HG02798 (cell line): ENCODE results near the gene UNC119.
A peak's percentile ranks its signal among the peaks of the same experiment; 100 is the strongest.
"Not testable (repeated sequence)": the region's sequence is repeated elsewhere in the genome, so short reads cannot be mapped to it uniquely, and the experiment has no call there.

Experiments used
- ATAC-seq: cut with Tn5 transposase; IDR thresholded peaks from one replicate; pipeline ENCODE4 v1.9.1; 2021; ENCODE audit warnings: mild to moderate bottlenecking; ENCODE audit not compliant: unreplicated experiment, poor library complexity

The UNC119 gene

DNA sequence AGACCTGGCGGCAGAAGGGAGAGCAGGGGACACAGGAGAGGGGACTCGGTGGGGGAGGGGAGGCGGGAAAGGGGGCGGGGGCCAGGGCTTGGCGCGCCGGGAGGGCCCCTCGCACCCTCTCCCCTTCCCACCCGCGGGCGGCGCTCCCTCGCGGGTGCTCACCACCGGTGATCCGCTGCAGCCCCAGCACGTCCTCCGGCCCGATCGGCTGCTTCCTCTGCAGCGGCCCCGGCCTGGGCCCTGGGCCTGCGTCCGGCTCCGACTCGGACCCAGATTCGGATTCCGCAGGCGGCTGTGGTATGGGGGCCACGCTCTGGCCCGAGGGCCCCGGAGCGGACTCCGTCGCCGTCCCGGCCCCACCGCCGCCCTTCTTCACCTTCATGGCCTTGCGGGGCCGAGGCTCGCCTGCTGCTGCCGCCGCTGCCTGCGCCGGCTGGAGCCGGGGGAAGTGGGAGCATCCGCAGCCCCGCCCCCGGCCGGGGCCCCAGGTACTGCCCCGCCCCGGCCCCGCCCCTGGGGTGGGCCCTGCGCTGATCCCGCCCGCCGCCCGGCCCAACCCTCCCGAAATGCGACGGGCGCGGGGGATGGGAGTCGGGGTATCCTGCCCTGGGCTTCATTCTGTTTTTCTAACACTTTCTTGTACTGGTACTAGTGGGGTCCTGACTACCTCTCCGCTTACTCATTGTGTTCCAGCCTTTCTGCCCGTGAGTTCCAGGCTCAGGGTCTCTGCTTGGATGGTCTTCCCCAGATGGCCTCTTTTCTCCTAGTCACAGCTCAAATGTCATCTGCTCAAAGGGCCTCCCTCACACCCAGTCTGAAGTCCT lies at the start of gene UNC119:
Gene UNC119, minus strand, starts transcription at position 449 of the 824 bp plus-strand sequence. Its CDS starts 67 bp downstream, at position 382.
- ATAC-seq = peak; percentile 67

DNA sequence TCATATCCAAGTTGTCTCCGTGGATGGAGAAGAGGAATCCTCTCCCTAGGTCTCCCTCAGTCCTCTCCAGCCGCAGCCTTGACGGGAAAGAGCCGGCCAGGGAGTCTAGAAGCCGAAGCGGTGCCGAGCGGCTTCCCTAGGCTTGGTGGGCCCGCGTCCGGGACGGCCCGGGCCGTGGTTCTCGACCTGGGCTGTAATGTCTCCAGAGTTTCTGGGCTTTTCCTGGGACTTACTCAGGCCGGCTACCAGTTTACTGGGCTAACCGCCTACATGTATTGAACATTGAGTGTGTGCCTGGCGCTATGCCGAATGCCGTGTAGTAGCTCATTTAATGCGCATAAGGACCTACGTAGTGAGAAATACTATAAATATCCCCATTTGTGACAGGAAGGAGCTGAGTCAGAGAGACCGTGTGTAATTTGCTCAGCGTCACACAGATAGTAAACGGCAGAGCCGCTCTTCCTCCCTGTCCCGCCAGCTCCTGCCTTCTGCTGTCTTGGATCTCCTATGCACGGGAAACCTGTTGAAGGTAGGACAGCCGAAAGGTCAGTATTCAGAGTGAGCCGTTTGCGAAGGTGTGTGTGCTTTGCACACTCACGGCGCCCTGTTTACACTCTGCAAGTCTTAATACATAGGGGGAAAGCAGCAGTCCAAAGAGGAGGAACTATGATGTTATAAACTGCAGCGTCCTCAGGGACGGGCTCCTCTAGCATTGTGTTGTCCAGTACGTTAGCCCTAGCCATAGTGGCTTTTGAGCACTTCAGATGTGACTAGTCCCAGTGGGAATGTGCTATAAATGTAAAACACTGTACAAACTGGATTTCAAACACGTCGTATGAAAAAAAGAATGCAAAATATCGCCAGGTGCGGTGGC lies 47.1 kb upstream of the UNC119 start:
- peak; percentile 42 for ATAC-seq

DNA sequence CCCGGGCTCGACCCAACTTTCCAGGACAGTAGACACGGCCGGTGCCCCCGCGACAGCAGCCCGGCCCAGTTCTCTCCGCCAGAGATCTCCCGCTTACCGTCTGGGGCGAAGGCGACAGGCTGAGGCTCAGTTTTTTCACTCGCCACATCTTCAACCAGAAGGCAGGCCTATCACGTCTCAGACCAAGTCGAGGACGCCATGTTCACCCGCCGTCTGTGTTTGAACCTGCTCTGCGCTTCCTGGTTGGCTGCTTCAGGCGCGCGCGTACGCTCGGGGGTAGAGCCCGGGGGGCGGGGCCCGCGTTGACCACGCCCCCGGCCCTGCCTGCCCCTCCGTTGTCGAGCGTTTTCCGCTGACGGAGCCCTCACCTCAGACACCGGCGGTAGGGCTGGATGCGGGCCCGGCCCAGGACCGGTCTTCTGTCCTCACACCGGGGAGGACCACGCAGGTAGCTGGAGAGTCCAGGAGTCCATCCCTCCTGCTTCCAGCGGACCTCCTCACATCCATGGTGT lies 46.4 kb upstream of the UNC119 start, which contains the start of gene SPAG5:
Gene SPAG5, minus strand, starts transcription at position 227 of the 512 bp plus-strand sequence. Its CDS starts 79 bp downstream, at position 148.
- ATAC-seq = peak; percentile 85

DNA sequence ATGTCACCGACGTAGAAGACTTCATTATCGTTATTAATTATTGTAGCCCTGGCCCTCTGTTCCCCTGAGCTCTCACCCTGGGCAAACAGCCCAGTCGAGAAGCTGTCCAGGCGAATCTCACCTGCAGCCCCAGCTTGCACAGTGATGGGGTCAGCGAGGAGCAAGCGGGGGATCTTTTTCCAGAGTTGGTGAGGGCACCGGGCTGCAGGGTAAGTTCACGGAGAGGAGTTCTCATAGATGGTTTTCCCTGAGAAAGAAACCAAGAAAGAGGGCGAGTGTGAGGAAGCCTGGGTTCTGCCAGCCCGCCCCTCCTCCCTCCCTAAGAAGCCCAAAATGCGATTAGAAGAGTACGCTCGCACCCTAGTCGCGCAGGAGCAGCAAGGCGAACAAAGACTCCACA lies 46.0 kb upstream of the UNC119 start:
- ATAC-seq = no peak

DNA sequence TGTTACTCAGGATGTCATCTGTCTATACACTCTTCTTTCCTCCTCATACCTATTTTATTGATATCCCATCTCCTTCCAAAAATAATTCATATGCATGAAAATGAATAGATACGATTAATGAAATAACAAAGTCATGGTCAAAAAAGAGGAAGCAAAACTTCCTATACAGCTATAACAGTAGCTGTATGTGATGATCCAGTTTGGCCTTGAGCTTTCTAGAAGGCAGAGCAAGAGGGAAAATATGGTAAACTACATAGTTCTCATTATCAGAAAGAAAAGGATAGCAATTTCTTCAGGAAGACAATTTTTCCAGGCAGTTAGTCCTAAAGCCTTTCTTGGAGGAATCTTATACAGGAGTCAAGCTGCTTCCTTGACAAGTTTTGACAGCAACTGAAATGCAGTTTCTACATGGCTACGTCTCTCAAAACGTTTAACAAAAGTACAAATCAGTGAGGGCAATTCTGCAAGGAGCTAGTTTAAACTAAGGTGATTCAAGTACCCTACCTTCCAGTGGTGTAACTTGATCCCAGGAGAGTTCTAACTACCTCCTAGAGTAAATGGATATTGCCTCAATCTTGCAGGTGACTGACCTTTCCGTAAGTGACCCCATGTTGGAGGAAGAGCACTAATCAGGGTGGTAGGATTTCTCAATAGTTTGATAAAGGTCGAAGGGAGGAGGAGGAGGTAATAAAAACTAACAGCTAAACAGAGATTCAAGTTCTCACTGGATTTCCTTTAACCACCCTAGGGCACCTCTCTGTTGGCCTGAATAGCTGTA lies 45.4 kb upstream of the UNC119 start:
- no peak for ATAC-seq

DNA sequence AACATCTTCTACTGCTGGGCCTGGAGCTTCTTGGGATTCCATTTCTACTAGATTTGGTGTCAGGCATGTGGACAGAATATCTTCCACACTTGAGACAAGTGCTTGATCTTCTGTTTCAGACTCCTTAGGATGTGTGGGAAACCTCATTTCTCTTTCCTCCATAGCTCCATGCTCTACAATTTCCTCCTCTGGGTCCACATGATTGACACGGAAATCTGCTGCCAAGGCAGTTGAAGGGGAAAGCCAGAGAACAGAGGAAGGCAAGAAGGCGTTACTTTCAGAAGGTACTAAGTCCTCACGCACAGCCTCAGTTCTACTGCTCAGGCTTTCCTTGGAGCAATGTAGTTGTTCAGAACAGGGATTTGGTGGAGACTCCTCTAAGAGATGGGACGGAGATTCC lies 39.8 kb upstream of the UNC119 start:
- no peak for ATAC-seq

DNA sequence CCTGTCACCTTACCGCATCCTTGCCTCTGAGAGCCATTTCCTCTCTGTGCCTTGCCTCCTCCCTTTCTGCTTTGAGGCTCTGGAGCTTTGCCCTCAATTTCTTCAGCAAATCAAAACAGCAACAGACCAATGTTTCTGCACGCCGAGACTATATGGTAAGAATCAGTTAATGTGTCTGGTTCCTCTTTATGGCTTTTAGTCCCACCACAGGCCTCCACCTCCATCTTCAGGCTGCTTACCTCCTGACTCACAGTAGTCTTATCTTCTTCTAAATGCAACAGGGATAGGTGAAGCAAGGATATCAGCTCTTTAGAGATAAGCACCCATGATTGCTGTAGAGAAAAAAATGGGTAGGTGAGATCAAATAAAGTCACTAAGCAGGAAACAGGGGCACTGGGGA lies 33.4 kb upstream of the UNC119 start:
- no peak for ATAC-seq

DNA sequence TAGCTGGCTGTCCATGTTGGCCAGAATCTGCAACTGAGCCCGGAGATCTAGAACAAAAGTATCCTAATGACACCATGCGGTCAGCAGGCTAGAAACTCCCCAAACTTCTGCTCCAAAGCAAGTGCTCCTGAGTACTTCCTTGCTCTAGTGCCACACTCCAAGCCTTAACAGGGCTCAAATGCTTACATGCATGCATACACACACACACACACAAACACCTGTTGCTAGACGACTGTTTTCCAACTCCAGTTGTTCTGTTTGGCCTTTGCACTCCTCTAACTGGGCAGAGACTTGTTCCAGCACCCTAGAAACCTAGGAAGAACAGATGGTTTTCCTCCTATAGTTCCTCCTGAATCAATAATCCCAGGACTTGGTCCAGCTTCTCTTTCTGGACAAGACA lies 32.0 kb upstream of the UNC119 start:
- ATAC-seq = no peak

DNA sequence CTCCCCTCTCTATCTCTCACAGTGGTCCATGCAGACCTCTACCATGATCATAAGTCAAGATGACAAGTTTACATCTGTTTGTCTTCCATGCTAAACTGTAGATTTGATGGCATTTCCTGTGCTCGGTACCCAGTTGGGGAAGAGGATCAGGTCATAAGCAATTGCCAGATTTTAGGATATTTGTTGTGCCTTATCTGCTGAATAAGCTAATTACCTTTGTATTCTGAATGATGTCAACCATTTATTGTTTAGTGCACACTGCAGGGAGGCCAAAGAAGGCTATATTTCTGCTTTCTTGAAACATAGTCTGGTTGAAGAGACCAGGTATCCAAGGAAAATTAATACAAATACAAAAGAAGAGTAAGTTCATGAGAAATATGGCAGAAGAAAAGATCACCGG lies 30.1 kb upstream of the UNC119 start:
- no peak for ATAC-seq

DNA sequence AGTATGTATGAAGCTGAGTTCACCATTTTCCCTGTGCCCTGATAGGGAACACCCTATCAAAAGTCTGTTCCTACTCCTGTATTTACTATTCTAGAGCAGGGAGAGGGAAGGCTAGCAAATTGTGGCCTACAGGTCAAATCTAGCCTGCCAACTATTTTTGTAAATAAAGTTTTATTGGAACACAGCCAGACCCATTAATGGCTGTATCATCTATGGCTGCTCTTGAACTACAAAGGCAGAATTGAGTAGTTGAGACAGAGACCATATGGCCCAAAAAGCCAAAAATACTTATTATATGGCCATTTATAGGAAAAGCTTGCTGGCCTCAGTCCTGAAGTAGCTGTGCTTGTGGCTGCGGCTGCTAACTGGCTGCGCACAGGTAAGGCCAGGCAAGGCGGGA lies 28.5 kb upstream of the UNC119 start:
- no peak for ATAC-seq

DNA sequence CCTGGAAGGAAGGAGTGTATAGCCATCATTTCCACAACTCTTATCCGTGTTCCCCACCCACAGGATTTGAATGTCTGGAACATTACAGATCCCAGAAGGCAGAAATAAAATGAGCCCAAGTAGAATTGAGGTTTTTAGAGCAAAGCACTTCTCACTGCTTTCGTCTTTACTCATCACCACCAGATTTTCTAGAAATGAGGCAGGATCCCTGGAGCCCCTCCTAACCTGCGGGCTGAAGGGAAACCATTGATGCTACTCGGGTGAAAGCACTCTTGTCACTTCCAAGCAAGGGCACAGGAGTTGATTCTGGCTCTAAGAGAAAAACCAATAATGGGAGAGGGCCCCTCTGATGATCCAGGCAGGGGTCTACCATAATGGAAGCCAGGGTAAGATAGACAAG lies 27.1 kb upstream of the UNC119 start:
- no peak for ATAC-seq

DNA sequence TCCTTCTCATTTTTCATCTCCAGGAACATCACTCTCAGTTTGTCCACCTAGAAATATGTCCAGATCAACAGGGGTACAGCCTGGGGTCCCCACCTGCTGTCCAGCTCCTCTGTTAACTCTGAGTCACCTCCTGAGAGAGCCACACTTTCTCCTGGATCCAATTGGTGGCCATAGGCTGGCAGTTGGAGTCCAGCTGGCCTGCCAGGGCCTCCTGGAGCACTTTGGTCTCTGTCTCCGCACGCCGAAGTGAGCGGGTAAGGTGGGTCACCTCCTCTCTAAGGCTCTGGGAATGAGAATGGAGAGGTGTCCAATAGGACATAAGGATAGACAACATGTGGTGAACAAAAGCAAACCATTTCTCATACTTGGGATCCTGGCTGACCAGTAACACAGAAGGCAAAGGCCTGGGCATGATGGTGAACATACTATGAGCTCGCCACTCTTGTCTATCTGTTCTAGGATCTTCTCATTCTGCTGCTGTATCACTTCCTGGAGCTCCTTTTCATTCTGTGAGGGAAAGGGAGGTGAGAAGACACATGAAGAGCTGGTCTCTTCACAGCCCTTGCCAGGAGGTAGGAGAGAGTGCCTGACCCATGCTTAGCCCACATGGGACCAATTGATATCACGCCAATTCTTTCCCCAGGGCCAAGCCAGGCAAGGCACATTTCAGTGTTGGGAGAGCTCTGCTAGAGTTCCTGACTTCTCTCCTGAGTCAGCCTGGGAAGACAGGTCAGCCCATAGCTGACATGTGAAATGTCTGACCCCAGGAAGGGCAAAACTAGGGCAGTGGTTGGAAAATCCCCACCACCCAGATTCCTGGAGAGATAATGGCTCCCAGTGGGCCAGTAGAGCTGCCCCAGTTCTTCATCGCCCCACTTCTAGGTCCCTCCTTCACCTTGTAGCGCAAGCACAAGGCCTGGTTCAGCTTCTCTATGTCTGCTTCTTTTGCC lies 26.1 kb upstream of the UNC119 start:
- no peak for ATAC-seq

DNA sequence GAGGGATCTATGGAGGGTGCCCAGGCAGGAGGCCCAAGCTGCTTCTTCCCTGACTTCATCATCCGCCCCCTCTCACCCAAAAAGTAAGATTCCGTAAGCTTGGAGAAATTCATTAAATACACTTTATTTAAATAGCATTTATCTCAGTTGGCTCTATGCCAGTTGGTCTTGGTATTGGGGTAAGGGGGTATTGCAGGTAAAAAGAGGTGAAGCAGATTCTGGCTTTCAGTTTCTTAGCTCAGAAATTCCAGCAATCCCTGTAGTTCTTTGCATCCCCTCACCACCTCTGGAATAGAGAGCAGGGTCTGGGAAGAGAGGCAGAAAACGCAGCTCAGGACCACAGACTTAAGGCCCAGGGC lies 25.0 kb upstream of the UNC119 start:
- no peak for ATAC-seq

DNA sequence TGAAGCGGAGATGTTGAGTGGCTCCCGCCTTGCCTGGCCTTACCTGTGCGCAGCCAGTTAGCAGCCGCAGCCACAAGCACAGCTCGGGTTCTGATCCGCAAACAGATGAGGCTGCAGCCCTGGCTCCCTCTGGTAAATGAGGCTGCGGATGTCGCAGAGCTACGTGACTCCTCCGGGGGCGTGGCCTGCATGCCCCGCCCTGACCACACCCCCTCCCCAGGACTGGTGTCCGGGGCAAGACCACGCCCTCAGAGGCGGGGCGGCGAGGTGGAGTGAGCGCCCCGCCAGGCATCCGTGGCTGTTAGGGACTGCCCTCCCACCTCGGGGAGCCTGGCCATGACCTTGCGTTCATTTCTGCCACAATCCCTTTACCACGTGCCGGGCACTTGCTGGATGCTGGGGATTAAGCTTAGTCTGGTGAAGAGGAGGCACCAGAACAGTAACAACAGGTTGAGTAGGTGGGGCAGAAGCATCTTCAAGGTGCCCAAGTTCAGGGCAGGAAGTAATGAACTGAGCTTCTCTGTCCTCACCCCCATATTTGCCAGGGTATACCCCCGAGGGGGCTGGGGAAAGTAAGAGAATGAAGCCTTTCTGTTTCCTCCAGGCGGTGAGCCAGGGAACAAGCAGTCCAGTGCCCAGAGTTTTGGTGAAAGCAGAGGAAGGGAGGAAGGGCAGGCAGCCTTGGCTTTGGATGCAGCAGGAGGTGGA lies 24.5 kb upstream of the UNC119 start, which contains the start of gene ALDOC:
Gene ALDOC, minus strand, starts transcription at position 138 of the 708 bp plus-strand sequence. CDS start 1,363 bp downstream, outside the sequence.
- ATAC-seq = peak; percentile 92

DNA sequence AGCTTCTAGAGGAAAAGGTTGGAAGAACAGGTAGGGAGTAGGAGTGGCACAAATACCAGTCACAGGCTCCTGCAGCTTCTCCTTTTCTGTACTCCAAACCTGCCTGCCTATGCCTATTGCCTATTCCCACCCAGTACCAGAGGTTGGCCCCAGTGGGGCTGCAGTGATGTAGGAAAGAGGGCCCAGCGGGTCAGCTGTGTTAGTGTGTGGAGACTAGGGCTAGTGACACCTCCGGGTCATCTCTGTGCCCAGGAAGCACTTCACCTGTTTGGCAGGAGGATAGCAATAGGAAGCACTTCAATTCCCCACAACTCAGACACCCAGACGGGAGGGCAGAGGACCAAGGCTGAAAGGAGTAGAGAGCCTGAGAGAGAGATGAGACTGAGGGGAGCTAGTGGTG lies 23.6 kb upstream of the UNC119 start:
- ATAC-seq = not testable (repeated sequence)

DNA sequence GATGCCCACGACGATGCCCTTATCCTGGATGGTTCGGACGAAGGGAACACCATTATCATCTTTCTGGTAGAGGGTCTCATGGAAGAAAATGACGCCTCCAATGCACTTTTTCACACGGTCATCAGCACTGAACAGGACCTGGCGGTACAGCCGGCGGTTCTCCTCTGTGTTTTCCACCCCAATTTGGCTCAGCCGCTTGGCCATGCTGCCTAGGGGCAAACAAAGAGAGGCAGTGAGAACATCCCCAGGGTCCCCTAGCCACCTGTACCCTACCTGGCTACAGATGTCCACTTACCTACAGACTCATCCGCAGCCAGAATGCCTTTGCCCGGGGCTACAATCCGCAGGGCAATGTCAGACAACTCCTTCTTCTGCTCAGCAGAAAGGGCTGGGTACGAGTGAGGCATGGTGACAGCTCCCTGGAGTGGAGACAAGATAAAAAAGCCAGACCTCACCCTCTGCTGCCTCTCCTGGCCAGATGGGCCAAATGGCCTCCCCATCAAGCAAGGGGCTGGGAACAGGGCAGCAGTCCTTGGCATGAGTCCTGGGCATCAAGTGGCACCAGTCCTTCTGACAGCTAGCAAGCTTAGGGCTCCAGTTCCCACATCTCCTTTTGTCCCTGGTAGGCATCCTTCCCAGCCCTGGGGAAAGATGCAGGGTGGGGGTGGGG lies 22.8 kb upstream of the UNC119 start:
- ATAC-seq = no peak

DNA sequence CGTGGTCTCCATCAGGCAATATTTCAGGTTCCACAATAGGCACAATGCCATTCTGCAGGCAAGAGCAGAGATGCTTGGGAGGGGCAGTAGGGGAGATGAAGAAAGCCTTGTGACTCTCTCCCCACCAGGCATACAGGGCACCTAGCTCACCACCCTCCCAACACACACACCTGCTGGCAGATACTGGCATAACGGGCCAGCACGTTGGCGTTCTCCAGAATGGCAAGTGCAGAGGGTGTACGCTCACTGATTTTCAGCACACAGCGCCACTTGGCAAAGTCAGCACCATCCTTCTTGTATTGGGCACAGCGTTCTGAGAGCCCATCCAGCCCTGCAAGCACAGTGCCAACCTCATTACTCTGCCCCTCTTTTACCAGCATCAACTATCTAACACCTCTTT lies 22.1 kb upstream of the UNC119 start:
- no peak for ATAC-seq

DNA sequence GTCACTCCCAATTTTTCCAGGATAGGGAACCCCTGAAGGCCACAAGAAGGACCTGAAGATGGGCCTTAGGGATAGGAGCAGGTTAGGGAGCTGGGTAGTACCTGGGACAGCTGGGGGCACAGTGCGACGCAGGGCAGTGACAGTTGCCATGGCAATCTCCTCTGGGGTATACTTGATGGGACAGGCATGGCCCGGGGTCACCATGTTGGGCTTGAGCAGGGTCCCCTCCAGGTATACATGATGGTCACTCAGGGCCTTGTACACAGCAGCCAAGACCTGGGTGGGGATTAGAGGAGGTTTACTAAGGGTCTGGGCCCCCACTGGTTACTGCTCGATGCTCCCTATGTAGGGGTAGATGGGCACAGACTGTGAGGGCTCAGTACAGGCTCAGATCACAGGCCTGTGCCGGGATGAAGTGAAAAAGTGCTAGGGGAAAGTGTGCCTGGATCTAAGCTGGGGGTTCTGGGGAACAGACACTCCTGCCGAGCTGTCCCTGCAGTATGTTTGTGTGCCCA lies 21.6 kb upstream of the UNC119 start:
- no peak for ATAC-seq
